ENCODE data around the gene PHLDA1. TPM values are rescaled to one million over a fixed set of nuclear protein-coding genes. Genes with fewer than 3 reads are reported as not detected.
A peak's percentile ranks its signal among the peaks of the same experiment; 100 is the strongest.

PHLDA1 gene
- total and polyA plus RNA-seq, 10 of the 15 experiments (the other 5 are each of a cell fraction or from before 2014, with no cell fraction given) = 0.66 to 14.2 (median 1.3) TPM

DNA sequence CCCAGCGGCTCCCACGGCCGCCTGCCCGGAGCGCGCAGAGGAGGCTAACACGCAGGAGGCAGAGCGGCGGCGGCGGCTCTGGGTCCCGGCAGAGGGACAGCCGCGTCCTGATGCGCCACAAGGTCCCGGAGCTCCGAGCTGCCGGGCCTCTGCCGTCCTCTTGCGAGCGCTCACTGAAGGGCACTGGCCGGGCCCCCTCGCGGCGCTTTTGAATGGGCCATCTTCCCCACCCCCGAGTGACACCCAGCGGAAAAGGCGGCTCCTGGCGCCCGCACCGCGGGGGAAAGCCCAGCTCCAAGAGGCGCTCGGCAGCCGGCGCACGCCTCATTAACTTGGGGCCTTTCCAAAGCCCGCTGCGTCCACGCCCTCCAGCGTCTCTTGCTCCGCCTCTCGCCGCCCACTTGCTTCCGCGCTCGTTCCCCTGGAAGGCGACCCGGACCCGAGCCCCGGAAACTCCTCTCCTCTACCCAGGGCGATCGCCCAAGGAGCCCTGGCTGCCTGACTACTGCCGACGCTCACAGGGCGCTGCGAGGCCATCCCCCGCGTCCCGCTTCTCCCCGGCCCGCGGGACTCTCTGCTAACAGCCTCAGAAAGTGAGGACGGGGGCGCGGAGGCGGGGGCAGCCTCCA, at the start of gene PHLDA1 (continued):
- TF ChIP-seq CREB1 (IDR thresholded peaks at IDR 0.05; ENCODE audit: low read depth) (no peak; the same call in 1 of the 2 replicates), ESRRA (IDR thresholded peaks at IDR 0.05; ENCODE audit: low read length) (no peak), PML (IDR thresholded peaks at IDR 0.05; ENCODE audit: low read length) (no peak), KLF5 (IDR thresholded peaks at IDR 0.05; ENCODE audit: partially characterized antibody) (no peak), CHD1 (IDR thresholded peaks at IDR 0.05; ENCODE audit: low read depth, low read length) (no peak), CREM (IDR thresholded peaks at IDR 0.05; ENCODE audit: low read depth) (peak; percentile 75), ZBED1 (IDR thresholded peaks at IDR 0.05; ENCODE audit: borderline replicate concordance) (no peak; the same call in 1 of the 2 replicates), ZNF24 (IDR thresholded peaks at IDR 0.05) (0 out of 2 replicates have a peak, but pooled peaks have one; percentile 61), PAX8 (IDR thresholded peaks at IDR 0.05) (no peak), MYB (IDR thresholded peaks at IDR 0.05; ENCODE audit: borderline replicate concordance, low read depth, low read length) (no peak), SMAD5 (IDR thresholded peaks at IDR 0.05; ENCODE audit: low read depth) (no peak; the same call in 1 of the 2 replicates), SREBF1 (IDR thresholded peaks at IDR 0.05; ENCODE audit: low read length) (no peak), LARP7 (IDR thresholded peaks at IDR 0.05) (no peak; the same call in 1 of the 2 replicates), EZH2 (IDR thresholded peaks at IDR 0.05; ENCODE audit: borderline replicate concordance, control insufficient read depth, low read depth, low read length) (no peak), STAT3 (IDR thresholded peaks at IDR 0.05; ENCODE audit: low read depth, low read length) (no peak), ZNF622 (IDR thresholded peaks at IDR 0.05) (no peak), MYC (IDR thresholded peaks at IDR 0.05; ENCODE audit: insufficient read depth, insufficient read length, insufficient replicate concordance, low read length, severe bottlenecking) (no peak), RFX5 (IDR thresholded peaks at IDR 0.05; ENCODE audit: low read depth, low read length) (peak; percentile 24; the same call in 1 of the 2 replicates), ZNF384 (IDR thresholded peaks at IDR 0.05; ENCODE audit: borderline replicate concordance, low read depth, low read length) (no peak), GATAD2B (conservative IDR thresholded peaks at IDR 0.05; ENCODE audit: low read depth) (peak; percentile 74), SUPT20H (IDR thresholded peaks at IDR 0.05; ENCODE audit: borderline replicate concordance, control insufficient read depth, low read depth, low read length) (no peak), RCOR1 (conservative IDR thresholded peaks at IDR 0.05; ENCODE audit: low read depth, low read length) (no peak)
- TF ChIP-seq, protein P1, sequence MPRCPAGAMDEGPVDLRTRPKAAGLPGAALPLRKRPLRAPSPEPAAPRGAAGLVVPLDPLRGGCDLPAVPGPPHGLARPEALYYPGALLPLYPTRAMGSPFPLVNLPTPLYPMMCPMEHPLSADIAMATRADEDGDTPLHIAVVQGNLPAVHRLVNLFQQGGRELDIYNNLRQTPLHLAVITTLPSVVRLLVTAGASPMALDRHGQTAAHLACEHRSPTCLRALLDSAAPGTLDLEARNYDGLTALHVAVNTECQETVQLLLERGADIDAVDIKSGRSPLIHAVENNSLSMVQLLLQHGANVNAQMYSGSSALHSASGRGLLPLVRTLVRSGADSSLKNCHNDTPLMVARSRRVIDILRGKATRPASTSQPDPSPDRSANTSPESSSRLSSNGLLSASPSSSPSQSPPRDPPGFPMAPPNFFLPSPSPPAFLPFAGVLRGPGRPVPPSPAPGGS (IDR thresholded peaks at IDR 0.05; ENCODE audit: borderline replicate concordance, insufficient read depth, low read depth, low read length, poor library complexity, severe bottlenecking) = peak; percentile 53
- TF ChIP-seq, protein P2, sequence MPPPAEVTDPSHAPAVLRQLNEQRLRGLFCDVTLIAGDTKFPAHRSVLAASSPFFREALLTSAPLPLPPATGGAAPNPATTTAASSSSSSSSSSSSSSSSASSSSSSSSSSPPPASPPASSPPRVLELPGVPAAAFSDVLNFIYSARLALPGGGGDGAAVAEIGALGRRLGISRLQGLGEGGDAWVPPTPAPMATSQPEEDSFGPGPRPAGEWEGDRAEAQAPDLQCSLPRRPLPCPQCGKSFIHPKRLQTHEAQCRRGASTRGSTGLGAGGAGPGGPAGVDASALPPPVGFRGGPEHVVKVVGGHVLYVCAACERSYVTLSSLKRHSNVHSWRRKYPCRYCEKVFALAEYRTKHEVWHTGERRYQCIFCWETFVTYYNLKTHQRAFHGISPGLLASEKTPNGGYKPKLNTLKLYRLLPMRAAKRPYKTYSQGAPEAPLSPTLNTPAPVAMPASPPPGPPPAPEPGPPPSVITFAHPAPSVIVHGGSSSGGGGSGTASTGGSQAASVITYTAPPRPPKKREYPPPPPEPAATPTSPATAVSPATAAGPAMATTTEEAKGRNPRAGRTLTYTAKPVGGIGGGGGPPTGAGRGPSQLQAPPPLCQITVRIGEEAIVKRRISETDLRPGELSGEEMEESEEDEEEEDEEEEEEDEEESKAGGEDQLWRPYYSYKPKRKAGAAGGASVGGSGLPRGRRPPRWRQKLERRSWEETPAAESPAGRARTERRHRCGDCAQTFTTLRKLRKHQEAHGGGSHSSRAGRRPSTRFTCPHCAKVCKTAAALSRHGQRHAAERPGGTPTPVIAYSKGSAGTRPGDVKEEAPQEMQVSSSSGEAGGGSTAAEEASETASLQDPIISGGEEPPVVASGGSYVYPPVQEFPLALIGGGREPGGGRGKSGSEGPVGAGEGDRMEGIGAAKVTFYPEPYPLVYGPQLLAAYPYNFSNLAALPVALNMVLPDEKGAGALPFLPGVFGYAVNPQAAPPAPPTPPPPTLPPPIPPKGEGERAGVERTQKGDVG (CRISPR knock-in tag; IDR thresholded peaks at IDR 0.05) = no peak
- TF ChIP-seq, protein P3, sequence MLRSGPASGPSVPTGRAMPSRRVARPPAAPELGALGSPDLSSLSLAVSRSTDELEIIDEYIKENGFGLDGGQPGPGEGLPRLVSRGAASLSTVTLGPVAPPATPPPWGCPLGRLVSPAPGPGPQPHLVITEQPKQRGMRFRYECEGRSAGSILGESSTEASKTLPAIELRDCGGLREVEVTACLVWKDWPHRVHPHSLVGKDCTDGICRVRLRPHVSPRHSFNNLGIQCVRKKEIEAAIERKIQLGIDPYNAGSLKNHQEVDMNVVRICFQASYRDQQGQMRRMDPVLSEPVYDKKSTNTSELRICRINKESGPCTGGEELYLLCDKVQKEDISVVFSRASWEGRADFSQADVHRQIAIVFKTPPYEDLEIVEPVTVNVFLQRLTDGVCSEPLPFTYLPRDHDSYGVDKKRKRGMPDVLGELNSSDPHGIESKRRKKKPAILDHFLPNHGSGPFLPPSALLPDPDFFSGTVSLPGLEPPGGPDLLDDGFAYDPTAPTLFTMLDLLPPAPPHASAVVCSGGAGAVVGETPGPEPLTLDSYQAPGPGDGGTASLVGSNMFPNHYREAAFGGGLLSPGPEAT (IDR thresholded peaks at IDR 0.05; ENCODE audit: low read depth) = peak; percentile 81
